CD14-positive monocyte (primary cell): ENCODE data around the gene COPS6. TPM values are rescaled to one million over a fixed set of nuclear protein-coding genes. Genes with fewer than 3 reads are reported as not detected.

Experiments used
- DNase-seq, 3 donors: peaks; one replicate each; pipeline ENCODE4 v3.0.0-alpha.2; 2011 to 2022
- H2AFZ ChIP-seq: 2 replicates; pipeline ENCODE4 v1.6.0; 2012; ENCODE audit warnings: mild to moderate bottlenecking, low read depth, low read length, inconsistent platforms; ENCODE audit not compliant: insufficient read depth, poor library complexity, severe bottlenecking
- H3K27ac ChIP-seq, 2 donors: 1 replicate in 1 of 2; 2 replicates in 1 of 2; pipeline ENCODE4 v1.5.1; 2012 to 2013; ENCODE audit warnings: low read length in 2 of 2, control low read depth in 1 of 2, inconsistent platforms in 1 of 2, low read depth in 1 of 2, mild to moderate bottlenecking in 1 of 2
- H3K27me3 ChIP-seq, 2 donors: one replicate each; pipeline versions ENCODE4 v1.6.0 to v1.6.1; 2011 to 2013; ENCODE audit warnings: low read length in 2 of 2; ENCODE audit not compliant: control insufficient read depth in 2 of 2, insufficient read depth in 2 of 2
- H3K36me3 ChIP-seq, 2 donors: replicated peaks in 1 of 2; 1 replicate in 1 of 2; 2 replicates in 1 of 2; pipeline versions ENCODE4 v1.5.1 to v1.6.1; 2012 to 2013; ENCODE audit warnings: low read length in 2 of 2, control low read depth in 1 of 2, inconsistent platforms in 1 of 2, mild to moderate bottlenecking in 1 of 2; ENCODE audit not compliant: insufficient read depth in 2 of 2, control insufficient read depth in 1 of 2
- H3K4me1 ChIP-seq, 2 donors: 1 replicate in 1 of 2; 2 replicates in 1 of 2; pipeline versions ENCODE4 v1.5.1 to v1.6.1; 2012 to 2013; ENCODE audit warnings: low read length in 2 of 2, control low read depth in 1 of 2, inconsistent platforms in 1 of 2, mild to moderate bottlenecking in 1 of 2, moderate library complexity in 1 of 2; ENCODE audit not compliant: insufficient read depth in 2 of 2, control insufficient read depth in 1 of 2
- H3K4me2 ChIP-seq: replicated peaks from 2 replicates; pipeline ENCODE3; 2012; ENCODE audit warnings: low read length, moderate library complexity, mild to moderate bottlenecking; ENCODE audit not compliant: poor library complexity, severe bottlenecking; ENCODE audit errors: extremely low read depth
- H3K4me3 ChIP-seq, 3 experiments: fragments of 200-600 bp in 1 of 3; sonication (generic) in 1 of 3; replicated peaks in 1 of 3; 1 replicate in 2 of 3; 2 replicates in 1 of 3; pipeline ENCODE4 v1.5.1; 2011 to 2013; ENCODE audit warnings: low read length in 3 of 3, mild to moderate bottlenecking in 3 of 3, control low read depth in 2 of 3, low read depth in 2 of 3, inconsistent platforms in 1 of 3, moderate library complexity in 1 of 3
- H3K79me2 ChIP-seq: 2 replicates; pipeline ENCODE4 v1.6.0; 2012; ENCODE audit warnings: mild to moderate bottlenecking, control low read depth, inconsistent platforms, low read length, moderate library complexity; ENCODE audit not compliant: insufficient read depth
- H3K9ac ChIP-seq: 2 replicates; pipeline ENCODE4 v1.6.0; 2017; ENCODE audit warnings: low read length, mild to moderate bottlenecking; ENCODE audit not compliant: insufficient read depth, poor library complexity, severe bottlenecking
- H3K9me3 ChIP-seq, 2 donors: replicated peaks in 1 of 2; 1 replicate in 1 of 2; 2 replicates in 1 of 2; pipeline versions ENCODE4 v1.5.1 to v1.6.1; 2012 to 2013; ENCODE audit warnings: low read length in 2 of 2, control low read depth in 1 of 2; ENCODE audit not compliant: control insufficient read depth in 1 of 2, insufficient read depth in 1 of 2
- H4K20me1 ChIP-seq: 2 replicates; pipeline ENCODE4 v1.6.0; 2012; ENCODE audit warnings: mild to moderate bottlenecking, low read length, control low read depth, moderate library complexity; ENCODE audit not compliant: insufficient read depth
- H3K27ac Mint-ChIP-seq, 7 donors: one replicate each; pipeline ENCODE4 v1.8.0; 2020; ENCODE audit warnings: mild to moderate bottlenecking in 7 of 7, mixed read lengths in 7 of 7, moderate library complexity in 6 of 7, inconsistent platforms in 2 of 7
- H3K27me3 Mint-ChIP-seq, 3 donors: one replicate each; pipeline ENCODE4 v1.8.0; 2021 to 2022; ENCODE audit warnings: low read depth in 3 of 3, mild to moderate bottlenecking in 3 of 3, mixed read lengths in 3 of 3, moderate library complexity in 3 of 3, inconsistent platforms in 1 of 3
- H3K36me3 Mint-ChIP-seq, 2 donors: one replicate each; pipeline ENCODE4 v1.8.0; 2020; ENCODE audit warnings: mixed read lengths in 2 of 2, inconsistent platforms in 1 of 2, mild to moderate bottlenecking in 1 of 2
- H3K4me1 Mint-ChIP-seq: one replicate; pipeline ENCODE4 v1.8.0; 2020; ENCODE audit warnings: mild to moderate bottlenecking, mixed read lengths
- H3K4me3 Mint-ChIP-seq, 2 donors: one replicate each; pipeline ENCODE4 v1.8.0; 2020; ENCODE audit warnings: mild to moderate bottlenecking in 2 of 2, mixed read lengths in 2 of 2, moderate library complexity in 1 of 2
- H3K9me3 Mint-ChIP-seq, 7 donors: one replicate each; pipeline ENCODE4 v1.8.0; 2020 to 2022; ENCODE audit warnings: mixed read lengths in 7 of 7, mild to moderate bottlenecking in 6 of 7, moderate library complexity in 6 of 7, inconsistent platforms in 2 of 7
- WGBS: methylation state at CpG from one replicate; pipeline ENCODE4 v1.1.5; 2013; ENCODE audit warnings: missing lambda C conversion rate; ENCODE audit not compliant: insufficient coverage; 5-methylcytosine and 5-hydroxymethylcytosine counted together
- intact Hi-C, 2 donors: fragments of 100-400 bp; cut with micrococcal nuclease; formaldehyde crosslinking; loops; one replicate each; pipeline versions ENCODE4 v1.15.0 to v1.15.1; 2023
- polyA plus RNA-seq, 3 donors: library from polyadenylated mRNA; depleted of rRNA in 1 of 3; unstranded in 2 of 3; stranded (reverse) in 1 of 3; fragments of 300-500 nt in 2 of 3; fragments of >200 nt in 1 of 3; fragmentation: Illumina TruSeq in 2 of 3; gene quantifications; 1 replicate in 2 of 3; 2 replicates in 1 of 3; pipeline ENCODE4 v1.2.3, GENCODE V29; 2012 to 2021
- TF ChIP-seq, protein P1 (sequence below): fragments of 200-600 bp; IDR thresholded peaks from one replicate; pipeline ENCODE4 v1.8.0; 2022; ENCODE audit warnings: antibody characterized with exemption, mild to moderate bottlenecking

Gene COPS6
- polyA plus RNA-seq, 3 donors, result 77.1 to 119 (median 109) TPM

DNA sequence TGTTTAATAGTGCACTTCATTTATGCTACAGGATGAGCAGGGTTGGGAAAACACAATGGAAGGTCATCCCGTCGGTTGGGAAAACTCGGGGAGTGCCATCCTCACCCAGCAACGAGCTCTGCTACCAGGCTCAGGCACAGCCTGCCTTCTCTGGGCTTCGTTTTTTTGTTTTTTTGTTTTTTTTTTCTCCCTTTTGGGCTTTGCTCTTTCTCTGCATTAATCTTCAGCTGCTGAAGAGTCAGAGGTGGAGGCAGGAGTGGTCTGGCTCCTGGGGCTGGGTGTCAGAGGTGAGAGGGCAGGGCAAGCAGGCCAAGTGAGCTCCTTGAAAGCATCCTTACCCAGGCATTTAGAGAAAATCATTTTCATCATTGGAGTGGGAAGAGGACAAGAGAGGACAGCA lies 18.8 kb upstream of the COPS6 start:
- intact Hi-C loops, result no loop called here
- H3K4me2 ChIP-seq, result no peak overlapping the region
- no peaks in the 10 kb centered on the region for H3K4me1 ChIP-seq
- TF ChIP-seq, protein P1, sequence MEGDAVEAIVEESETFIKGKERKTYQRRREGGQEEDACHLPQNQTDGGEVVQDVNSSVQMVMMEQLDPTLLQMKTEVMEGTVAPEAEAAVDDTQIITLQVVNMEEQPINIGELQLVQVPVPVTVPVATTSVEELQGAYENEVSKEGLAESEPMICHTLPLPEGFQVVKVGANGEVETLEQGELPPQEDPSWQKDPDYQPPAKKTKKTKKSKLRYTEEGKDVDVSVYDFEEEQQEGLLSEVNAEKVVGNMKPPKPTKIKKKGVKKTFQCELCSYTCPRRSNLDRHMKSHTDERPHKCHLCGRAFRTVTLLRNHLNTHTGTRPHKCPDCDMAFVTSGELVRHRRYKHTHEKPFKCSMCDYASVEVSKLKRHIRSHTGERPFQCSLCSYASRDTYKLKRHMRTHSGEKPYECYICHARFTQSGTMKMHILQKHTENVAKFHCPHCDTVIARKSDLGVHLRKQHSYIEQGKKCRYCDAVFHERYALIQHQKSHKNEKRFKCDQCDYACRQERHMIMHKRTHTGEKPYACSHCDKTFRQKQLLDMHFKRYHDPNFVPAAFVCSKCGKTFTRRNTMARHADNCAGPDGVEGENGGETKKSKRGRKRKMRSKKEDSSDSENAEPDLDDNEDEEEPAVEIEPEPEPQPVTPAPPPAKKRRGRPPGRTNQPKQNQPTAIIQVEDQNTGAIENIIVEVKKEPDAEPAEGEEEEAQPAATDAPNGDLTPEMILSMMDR, result no peak
- no peak overlapping the region for H3K4me3 Mint-ChIP-seq
- H3K27me3 Mint-ChIP-seq, result peaks cover 0 to 6% (median 0%) of the 10 kb centered on the region in 3 donors
- H3K36me3 ChIP-seq, result peaks cover 52 to 74% of the 10 kb centered on the region in 2 donors
- H3K27ac ChIP-seq, result no peak overlapping the region
- DNase-seq, result no peak
- H4K20me1 ChIP-seq, result no peaks in the 10 kb centered on the region
- peaks cover 29 to 43% (median 36%) of the 10 kb centered on the region in 7 donors for H3K9me3 Mint-ChIP-seq
- H3K4me1 Mint-ChIP-seq, result no peaks in the 10 kb centered on the region
- H3K79me2 ChIP-seq, result no peaks in the 10 kb centered on the region
- H3K9ac ChIP-seq, result no peak overlapping the region
- no peak overlapping the region for H3K4me3 ChIP-seq
- peaks cover 56 to 77% of the 10 kb centered on the region in 2 donors for H3K36me3 Mint-ChIP-seq
- WGBS, result 92% methylated on average over 5 of the region's 5 CpGs
- H3K27ac Mint-ChIP-seq, result peak overlapping the region in 1 of 7 donors; percentile 27
- H3K27me3 ChIP-seq, result no peaks in the 10 kb centered on the region
- no peak overlapping the region for H2AFZ ChIP-seq
- peaks cover 38 to 40% of the 10 kb centered on the region in 2 donors for H3K9me3 ChIP-seq

DNA sequence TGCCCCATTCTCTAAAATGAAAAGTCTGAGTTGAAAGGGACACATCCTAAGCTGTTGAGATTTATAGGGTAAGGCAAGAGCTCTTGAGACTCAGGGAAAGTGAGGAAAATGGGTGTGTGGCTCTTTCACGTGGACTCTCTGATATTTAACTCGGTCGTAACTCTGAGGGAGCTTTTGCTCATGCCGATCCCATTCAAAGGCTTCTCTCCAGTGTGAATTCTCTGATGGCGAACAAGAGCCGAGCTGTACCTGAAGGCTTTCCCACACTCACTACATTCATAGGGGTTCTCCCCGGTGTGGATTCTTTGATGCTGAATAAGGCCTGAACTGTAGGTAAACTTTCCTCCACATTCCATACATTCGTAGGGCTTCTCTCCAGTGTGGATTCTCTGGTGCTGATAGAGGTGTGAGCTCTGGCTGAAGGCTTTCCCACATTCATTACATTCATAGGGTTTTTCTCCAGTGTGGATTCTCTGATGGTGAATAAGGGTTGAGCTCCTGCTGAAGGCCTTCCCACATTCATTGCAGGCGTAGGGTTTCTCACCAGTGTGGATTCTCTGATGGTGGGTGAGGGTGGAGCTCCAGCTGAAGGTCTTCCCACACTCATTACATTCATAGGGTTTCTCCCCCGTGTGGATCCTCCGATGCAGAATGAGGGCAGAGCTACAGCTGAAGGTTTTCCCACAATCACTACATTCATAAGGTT lies 17.6 kb upstream of the COPS6 start:
- H3K27me3 Mint-ChIP-seq, result peaks cover 0 to 6% (median 0%) of the 10 kb centered on the region in 3 donors
- no peak overlapping the region for H3K9ac ChIP-seq
- no peak overlapping the region for H3K27ac ChIP-seq
- no peak for DNase-seq
- H3K4me3 Mint-ChIP-seq, result no peak overlapping the region
- no peak overlapping the region for H3K27ac Mint-ChIP-seq
- H3K4me2 ChIP-seq, result no peak overlapping the region
- H3K79me2 ChIP-seq, result no peaks in the 10 kb centered on the region
- intact Hi-C loops, result no loop called here
- H3K4me1 ChIP-seq, result no peaks in the 10 kb centered on the region
- H3K9me3 ChIP-seq, result peaks cover 38 to 40% of the 10 kb centered on the region in 2 donors
- peaks cover 31 to 48% (median 36%) of the 10 kb centered on the region in 7 donors for H3K9me3 Mint-ChIP-seq
- no peaks in the 10 kb centered on the region for H3K4me1 Mint-ChIP-seq
- peaks cover 67 to 84% of the 10 kb centered on the region in 2 donors for H3K36me3 Mint-ChIP-seq
- H3K36me3 ChIP-seq, result peaks cover 63 to 78% of the 10 kb centered on the region in 2 donors
- H3K27me3 ChIP-seq, result no peaks in the 10 kb centered on the region
- WGBS, result no CpG with 5 or more reads among the region's 11 CpGs
- no peak overlapping the region for H2AFZ ChIP-seq
- TF ChIP-seq, protein P1, result no peak
- no peaks in the 10 kb centered on the region for H4K20me1 ChIP-seq
- peak overlapping the region in 1 of 3 experiments; percentile 12 for H3K4me3 ChIP-seq
